ENCODE results near the gene DYRK2.

Gene DYRK2

GRCh38 chr12:67658486-67658885 lies 9.9 kb downstream of the DYRK2 start:
- H2AFZ ChIP-seq (ENCODE audit: low read length, unreplicated experiment) = no peak overlapping the region
- H3K27ac ChIP-seq (ENCODE audit: low read depth, low read length) = no peak overlapping the region
- peaks cover 22% of the 10 kb centered on the region for H3K4me1 ChIP-seq (ENCODE audit: control insufficient read depth, insufficient read depth, low read length, unreplicated experiment)
- no peak overlapping the region for H3K4me3 ChIP-seq (ENCODE audit: low read depth, low read length)
- H3K79me2 ChIP-seq (ENCODE audit: control insufficient read depth, insufficient read depth, low read length, unreplicated experiment) = peaks cover 66% of the 10 kb centered on the region
- no peaks in the 10 kb centered on the region for H3K27me3 ChIP-seq (ENCODE audit: insufficient read depth, low read length)
- H3K36me3 ChIP-seq (ENCODE audit: insufficient read depth, low read length) = peaks cover 16% of the 10 kb centered on the region

GRCh38 chr12:67659292-67659691 lies 10.7 kb downstream of the DYRK2 start:
- H3K36me3 ChIP-seq (ENCODE audit: insufficient read depth, low read length) = peaks cover 16% of the 10 kb centered on the region; the same call in 1 of the 2 replicates
- no peak overlapping the region for H2AFZ ChIP-seq (ENCODE audit: low read length, unreplicated experiment)
- H3K27me3 ChIP-seq (ENCODE audit: insufficient read depth, low read length) = no peaks in the 10 kb centered on the region
- peaks cover 21% of the 10 kb centered on the region for H3K4me1 ChIP-seq (ENCODE audit: control insufficient read depth, insufficient read depth, low read length, unreplicated experiment)
- H3K27ac ChIP-seq (ENCODE audit: low read depth, low read length) = no peak overlapping the region
- peaks cover 58% of the 10 kb centered on the region for H3K79me2 ChIP-seq (ENCODE audit: control insufficient read depth, insufficient read depth, low read length, unreplicated experiment)
- H3K4me3 ChIP-seq (ENCODE audit: low read depth, low read length) = no peak overlapping the region

GRCh38 chr12:67661311-67662021 lies 12.9 kb downstream of the DYRK2 start:
- no peaks in the 10 kb centered on the region for H3K27me3 ChIP-seq (ENCODE audit: insufficient read depth, low read length)
- H3K4me3 ChIP-seq (ENCODE audit: low read depth, low read length) = no peak overlapping the region
- H2AFZ ChIP-seq (ENCODE audit: low read length, unreplicated experiment) = no peak overlapping the region
- peaks cover 36% of the 10 kb centered on the region for H3K79me2 ChIP-seq (ENCODE audit: control insufficient read depth, insufficient read depth, low read length, unreplicated experiment)
- H3K27ac ChIP-seq (ENCODE audit: low read depth, low read length) = no peak overlapping the region
- H3K36me3 ChIP-seq (ENCODE audit: insufficient read depth, low read length) = peaks cover 12% of the 10 kb centered on the region; the same call in 1 of the 2 replicates
- peaks cover 21% of the 10 kb centered on the region for H3K4me1 ChIP-seq (ENCODE audit: control insufficient read depth, insufficient read depth, low read length, unreplicated experiment)

GRCh38 chr12:67662910-67663538 lies 14.5 kb downstream of the DYRK2 start:
- no peak overlapping the region for H2AFZ ChIP-seq (ENCODE audit: low read length, unreplicated experiment)
- H3K36me3 ChIP-seq (ENCODE audit: insufficient read depth, low read length) = 0 out of 2 replicates have a peak, but pooled peaks cover 5% of the 10 kb centered on the region
- peaks cover 25% of the 10 kb centered on the region for H3K79me2 ChIP-seq (ENCODE audit: control insufficient read depth, insufficient read depth, low read length, unreplicated experiment)
- no peak overlapping the region for H3K27ac ChIP-seq (ENCODE audit: low read depth, low read length)
- H3K4me1 ChIP-seq (ENCODE audit: control insufficient read depth, insufficient read depth, low read length, unreplicated experiment) = peaks cover 21% of the 10 kb centered on the region
- no peak overlapping the region for H3K4me3 ChIP-seq (ENCODE audit: low read depth, low read length)
- no peaks in the 10 kb centered on the region for H3K27me3 ChIP-seq (ENCODE audit: insufficient read depth, low read length)

GRCh38 chr12:67664171-67664570 lies 15.6 kb downstream of the DYRK2 start:
- peaks cover 16% of the 10 kb centered on the region for H3K79me2 ChIP-seq (ENCODE audit: control insufficient read depth, insufficient read depth, low read length, unreplicated experiment)

GRCh38 chr12:67665679-67666078 lies 17.1 kb downstream of the DYRK2 start:
- Histone ChIP-seq H3K79me2 (ENCODE audit: control insufficient read depth, insufficient read depth, low read length, unreplicated experiment) (peaks cover 3% of the 10 kb centered on the region), H3K4me3 (ENCODE audit: low read depth, low read length) (no peak overlapping the region)

More at GRCh38 chr12:67664171-67664570, 15.6 kb downstream of the DYRK2 start:
- no peaks in the 10 kb centered on the region for H3K36me3 ChIP-seq (ENCODE audit: insufficient read depth, low read length)
- H3K4me3 ChIP-seq (ENCODE audit: low read depth, low read length) = no peak overlapping the region
- H3K27ac ChIP-seq (ENCODE audit: low read depth, low read length) = no peak overlapping the region
- H3K4me1 ChIP-seq (ENCODE audit: control insufficient read depth, insufficient read depth, low read length, unreplicated experiment) = peaks cover 21% of the 10 kb centered on the region
- no peaks in the 10 kb centered on the region for H3K27me3 ChIP-seq (ENCODE audit: insufficient read depth, low read length)
- no peak overlapping the region for H2AFZ ChIP-seq (ENCODE audit: low read length, unreplicated experiment)

GRCh38 chr12:67666605-67667004 lies 18.1 kb downstream of the DYRK2 start:
- Histone ChIP-seq H3K79me2 (ENCODE audit: control insufficient read depth, insufficient read depth, low read length, unreplicated experiment) (peaks cover 3% of the 10 kb centered on the region), H3K4me3 (ENCODE audit: low read depth, low read length) (no peak overlapping the region), H2AFZ (ENCODE audit: low read length, unreplicated experiment) (no peak overlapping the region), H3K27ac (ENCODE audit: low read depth, low read length) (no peak overlapping the region), H3K36me3 (ENCODE audit: insufficient read depth, low read length) (no peaks in the 10 kb centered on the region), H3K27me3 (ENCODE audit: insufficient read depth, low read length) (no peaks in the 10 kb centered on the region), H3K4me1 (ENCODE audit: control insufficient read depth, insufficient read depth, low read length, unreplicated experiment) (peaks cover 9% of the 10 kb centered on the region)

More at GRCh38 chr12:67665679-67666078, 17.1 kb downstream of the DYRK2 start:
- Histone ChIP-seq H3K36me3 (ENCODE audit: insufficient read depth, low read length) (no peaks in the 10 kb centered on the region), H3K4me1 (ENCODE audit: control insufficient read depth, insufficient read depth, low read length, unreplicated experiment) (peaks cover 16% of the 10 kb centered on the region), H3K27me3 (ENCODE audit: insufficient read depth, low read length) (no peaks in the 10 kb centered on the region), H3K27ac (ENCODE audit: low read depth, low read length) (no peak overlapping the region), H2AFZ (ENCODE audit: low read length, unreplicated experiment) (no peak overlapping the region)

GRCh38 chr12:67667276-67668073 lies 18.9 kb downstream of the DYRK2 start:
- no peak overlapping the region for H2AFZ ChIP-seq (ENCODE audit: low read length, unreplicated experiment)
- H3K4me1 ChIP-seq (ENCODE audit: control insufficient read depth, insufficient read depth, low read length, unreplicated experiment) = peaks cover 3% of the 10 kb centered on the region
- no peak overlapping the region for H3K27ac ChIP-seq (ENCODE audit: low read depth, low read length)
- H3K4me3 ChIP-seq (ENCODE audit: low read depth, low read length) = no peak overlapping the region
- H3K36me3 ChIP-seq (ENCODE audit: insufficient read depth, low read length) = no peaks in the 10 kb centered on the region
- no peaks in the 10 kb centered on the region for H3K27me3 ChIP-seq (ENCODE audit: insufficient read depth, low read length)
- H3K79me2 ChIP-seq (ENCODE audit: control insufficient read depth, insufficient read depth, low read length, unreplicated experiment) = peaks cover 3% of the 10 kb centered on the region

GRCh38 chr12:67669217-67669933 lies 20.8 kb downstream of the DYRK2 start:
- Histone ChIP-seq H2AFZ (ENCODE audit: low read length, unreplicated experiment) (no peak overlapping the region), H3K36me3 (ENCODE audit: insufficient read depth, low read length) (peaks cover under 1% of the 10 kb centered on the region; the same call in 1 of the 2 replicates), H3K27ac (ENCODE audit: low read depth, low read length) (no peak overlapping the region), H3K4me3 (ENCODE audit: low read depth, low read length) (no peak overlapping the region), H3K27me3 (ENCODE audit: insufficient read depth, low read length) (no peaks in the 10 kb centered on the region), H3K4me1 (ENCODE audit: control insufficient read depth, insufficient read depth, low read length, unreplicated experiment) (peaks cover 3% of the 10 kb centered on the region), H3K79me2 (ENCODE audit: control insufficient read depth, insufficient read depth, low read length, unreplicated experiment) (no peaks in the 10 kb centered on the region)
